Endothelial cell of umbilical vein (primary cell): ENCODE measurements around the gene SESN3. TPM values are rescaled to one million over a fixed set of nuclear protein-coding genes. Genes with fewer than 3 reads are reported as not detected.
"Not testable (repeated sequence)": the region's sequence is repeated elsewhere in the genome, so short reads cannot be mapped to it uniquely, and the experiment has no call there.

Experiments used
- BruUV-seq: library from RNA; stranded (reverse); fragments of 400-500 nt; replicated peaks from 2 replicates; lab custom pipeline; 2021; lab: Mats Ljungman, UMichigan
- CTCF ChIA-PET: fragments of 300-600, 350-600 bp; sonication (Branson Sonifier 250); formaldehyde crosslinking; loops from one replicate; lab custom pipeline; 2021; ENCODE audit warnings: antibody characterized with exemption, inconsistent platforms; lab: Charles Lee
- POLR2A ChIA-PET: fragments of 300-600, 350-600 bp; sonication (Branson Sonifier 250); formaldehyde crosslinking; loops from one replicate; lab custom pipeline; 2021; ENCODE audit warnings: antibody characterized with exemption, inconsistent platforms; lab: Charles Lee
- DNase-seq: peaks from one replicate; pipeline ENCODE4 v3.0.0-alpha.2; 2011; ENCODE audit warnings: low read depth, low spot score
- FAIRE-seq: peaks from 2 replicates; lab custom pipeline; 2011; peaks lifted over from hg19 to GRCh38; lab: Jason Lieb, UNC
- H2AFZ ChIP-seq: 2 replicates; pipeline ENCODE4 v1.6.0; 2012; ENCODE audit warnings: low read depth, low read length, control low read depth, inconsistent platforms
- H3K27ac ChIP-seq: 2 replicates; pipeline ENCODE4 v1.5.1; 2011; ENCODE audit warnings: low read depth, mild to moderate bottlenecking, control low read depth, low read length, moderate library complexity; ENCODE audit not compliant: insufficient read depth
- H3K27me3 ChIP-seq, 2 experiments: 2 replicates each; pipeline versions ENCODE4 v1.6.0 to v1.6.1; 2011; ENCODE audit warnings: low read length in 2 of 2, mixed read lengths in 1 of 2; ENCODE audit not compliant: control insufficient read depth in 2 of 2, insufficient read depth in 2 of 2
- H3K36me3 ChIP-seq, 2 experiments: 2 replicates in 1 of 2; 3 replicates in 1 of 2; pipeline ENCODE4 v1.5.1; 2011; ENCODE audit warnings: low read length in 2 of 2, mild to moderate bottlenecking in 1 of 2, moderate library complexity in 1 of 2; ENCODE audit not compliant: control insufficient read depth in 2 of 2, insufficient read depth in 2 of 2; ENCODE audit errors: extremely low read depth in 1 of 2
- H3K4me1 ChIP-seq: 3 replicates; pipeline ENCODE4 v1.5.1; 2011; ENCODE audit warnings: mild to moderate bottlenecking, low read length; ENCODE audit not compliant: control insufficient read depth, insufficient read depth; ENCODE audit errors: extremely low read depth
- H3K4me2 ChIP-seq: 2 replicates; pipeline ENCODE4 v1.6.1; 2011; ENCODE audit warnings: low read length, control low read depth, mixed read lengths; ENCODE audit not compliant: insufficient read depth
- H3K4me3 ChIP-seq, 3 experiments: fragments of 200-600 bp in 1 of 3; sonication (generic), shearing (Covaris generic) in 1 of 3; replicated peaks in 1 of 3; 2 replicates each; pipeline ENCODE4 v1.5.1; 2011 to 2016; ENCODE audit warnings: control low read depth in 3 of 3, low read length in 3 of 3, mild to moderate bottlenecking in 2 of 3, inconsistent platforms in 1 of 3, low read depth in 1 of 3, moderate library complexity in 1 of 3; ENCODE audit not compliant: insufficient read depth in 1 of 3
- H3K79me2 ChIP-seq: 2 replicates; pipeline ENCODE4 v1.6.0; 2012; ENCODE audit warnings: low read length, inconsistent platforms; ENCODE audit not compliant: control insufficient read depth, insufficient read depth
- H3K9ac ChIP-seq: replicated peaks from 2 replicates; pipeline ENCODE3; 2011; ENCODE audit warnings: low read length, control low read depth; ENCODE audit not compliant: insufficient read depth; ENCODE audit errors: extremely low read depth
- H3K9me1 ChIP-seq: replicated peaks from 3 replicates; pipeline ENCODE4 v1.6.0; 2011; ENCODE audit warnings: mild to moderate bottlenecking, low read length; ENCODE audit not compliant: control insufficient read depth, insufficient read depth; ENCODE audit errors: extremely low read depth
- H3K9me3 ChIP-seq: replicated peaks from 2 replicates; pipeline ENCODE4 v1.5.1; 2012; ENCODE audit warnings: low read length, inconsistent platforms; ENCODE audit not compliant: control insufficient read depth, insufficient read depth
- H4K20me1 ChIP-seq: replicated peaks from 2 replicates; pipeline ENCODE3; 2011; ENCODE audit warnings: mild to moderate bottlenecking, low read length; ENCODE audit not compliant: control insufficient read depth, insufficient read depth; ENCODE audit errors: extremely low read depth
- CTCF ChIP-seq, 2 donors: IDR thresholded peaks; 1 replicate in 1 of 2; 2 replicates in 1 of 2; pipeline ENCODE4 v1.5.1; 2011; ENCODE audit warnings: low read length in 2 of 2, mild to moderate bottlenecking in 2 of 2, moderate library complexity in 2 of 2, control low read depth in 1 of 2, inconsistent platforms in 1 of 2, low read depth in 1 of 2; ENCODE audit not compliant: insufficient read depth in 1 of 2; ENCODE audit errors: extremely low read depth in 1 of 2
- EZH2 ChIP-seq: IDR thresholded peaks from 2 replicates; pipeline ENCODE4 v1.6.1; 2012; ENCODE audit warnings: borderline replicate concordance, low read depth, mild to moderate bottlenecking, moderate library complexity, low read length, inconsistent platforms; ENCODE audit not compliant: severe bottlenecking
- FOS ChIP-seq: IDR thresholded peaks from 2 replicates; pipeline ENCODE4 v1.6.1; 2011; ENCODE audit warnings: mild to moderate bottlenecking, low read length, moderate library complexity, borderline replicate concordance; ENCODE audit not compliant: insufficient read depth
- JUN ChIP-seq: IDR thresholded peaks from 2 replicates; pipeline ENCODE4 v1.6.1; 2011; ENCODE audit warnings: borderline replicate concordance, low read depth; ENCODE audit not compliant: insufficient read length, insufficient read depth
- MAX ChIP-seq: IDR thresholded peaks from 2 replicates; pipeline ENCODE4 v1.6.1; 2011; ENCODE audit not compliant: insufficient read depth, insufficient read length
- MYC ChIP-seq: IDR thresholded peaks from one replicate; pipeline ENCODE4 v1.6.1; 2011; ENCODE audit warnings: mild to moderate bottlenecking, low read depth, low read length
- POLR2A ChIP-seq: IDR thresholded peaks from 2 replicates; pipeline ENCODE4 v1.6.1; 2012; ENCODE audit warnings: low read depth, mild to moderate bottlenecking, control low read depth, low read length
- POLR2AphosphoS5 ChIP-seq: IDR thresholded peaks from 2 replicates; pipeline ENCODE4 v1.6.1; 2012; ENCODE audit warnings: low read depth, mild to moderate bottlenecking, control low read depth, low read length, moderate library complexity; ENCODE audit not compliant: insufficient read depth
- dilution Hi-C: fragments of 300-500 bp; cut with MboI; formaldehyde crosslinking; loops from one replicate; pipeline ENCODE4 v1.15.0; 2019; ENCODE audit warnings: low sequenced_read_pairs; ENCODE audit not compliant: extremely low pct_ligation_motif_present
- intact Hi-C: fragments of 100-400 bp; cut with micrococcal nuclease; formaldehyde crosslinking; loops from one replicate; pipeline ENCODE4 v1.10.0; 2022
- polyA plus RNA-seq, 4 experiments: library from polyadenylated mRNA; depleted of rRNA in 3 of 4; stranded (reverse) in 3 of 4; unstranded in 1 of 4; fragments of >200 nt; gene quantifications; 2 replicates each; pipeline versions ENCODE4 v1.2.1 to v1.2.3, GENCODE V29; 2011 to 2012; ENCODE audit warnings: missing spikeins in 1 of 4
- total RNA-seq: library from RNA; stranded (reverse); gene quantifications from 2 replicates; pipeline ENCODE4 v1.2.3, GENCODE V29; 2021

SESN3 gene
- total and polyA plus RNA-seq, 2 donors (not counting 3 experiments of a cell fraction or from before 2014, with no cell fraction given): 1.6 to 6.9 TPM

- FAIRE-seq: no peak
- H2AFZ ChIP-seq: no peak overlapping the region
- intact Hi-C loops: no loop called here
- no peaks in the 10 kb centered on the region for H3K27me3 ChIP-seq
- no peaks in the 10 kb centered on the region for H3K4me1 ChIP-seq
- dilution Hi-C loops: no loop called here
- no TSS peak for BruUV-seq
- no peak overlapping the region for H3K9ac ChIP-seq
- no peak for DNase-seq
- TF ChIP-seq MYC: no peak
- no peak for TF ChIP-seq FOS
- no peak for TF ChIP-seq POLR2A
- TF ChIP-seq JUN: no peak
- no peak for TF ChIP-seq POLR2AphosphoS5
- TF ChIP-seq EZH2: no peak
- no peak for TF ChIP-seq CTCF (IDR thresholded peaks at IDR 0.05; ENCODE audit: extremely low read depth in 1 of 2, insufficient read depth in 1 of 2, low read depth in 1 of 2, low read length in 2 of 2)
- no peak for TF ChIP-seq MAX
- POLR2A ChIA-PET: no interaction called here
- H3K9me1 ChIP-seq: no peaks in the 10 kb centered on the region
- no peaks in the 10 kb centered on the region for H3K9me3 ChIP-seq
- H3K36me3 ChIP-seq: no peaks in the 10 kb centered on the region
- H3K4me2 ChIP-seq: no peak overlapping the region
- H4K20me1 ChIP-seq: no peaks in the 10 kb centered on the region
- CTCF ChIA-PET: interaction anchor here (1.2 to 2.8 kb wide), 3 partner anchors 8 to 14 kb away, joined by 4 to 8 read pairs (median 5); no protein-coding TSS in a partner anchor
- no peak overlapping the region for H3K4me3 ChIP-seq
- no peaks in the 10 kb centered on the region for H3K79me2 ChIP-seq
- H3K27ac ChIP-seq: no peak overlapping the region
These were observed 18.4 kb downstream of the SESN3 start for GRCh38 chr11:95212609-95213008.

- FAIRE-seq, H3K9ac ChIP-seq, BruUV-seq, H3K79me2 ChIP-seq, H3K36me3 ChIP-seq, H3K4me2 ChIP-seq, H3K27ac ChIP-seq, DNase-seq, POLR2A ChIA-PET, intact Hi-C loops, H3K9me3 ChIP-seq, CTCF ChIA-PET, dilution Hi-C loops, H3K4me1 ChIP-seq, H4K20me1 ChIP-seq, H3K4me3 ChIP-seq, H2AFZ ChIP-seq, H3K9me1 ChIP-seq, H3K27me3 ChIP-seq: not testable (repeated sequence)
These were observed 21.5 kb downstream of the SESN3 start for GRCh38 chr11:95209535-95209934.
